WERI-Rb-1 (cell line): ENCODE measurements around the gene SCAMP5.

ENCODE experiments used
- DNase-seq: peaks from one replicate; pipeline ENCODE4 v3.0.0-alpha.2; 2020
- H3K27ac ChIP-seq: fragments of 250-450 bp; sonication (Bioruptor Pico); 2 replicates; pipeline ENCODE4 v1.5.1; 2020; ENCODE audit warnings: mild to moderate bottlenecking, moderate library complexity
- H3K27me3 ChIP-seq: fragments of 250-450 bp; sonication (Bioruptor Pico); 2 replicates; pipeline ENCODE4 v1.5.1; 2021; ENCODE audit warnings: mild to moderate bottlenecking, low read depth, moderate library complexity; ENCODE audit not compliant: insufficient read depth, severe bottlenecking
- H3K36me3 ChIP-seq: fragments of 250-450 bp; sonication (Bioruptor Pico); 2 replicates; pipeline ENCODE4 v1.5.1; 2020; ENCODE audit warnings: mild to moderate bottlenecking, moderate library complexity
- H3K4me3 ChIP-seq: 2 replicates; pipeline ENCODE4 v1.5.1; 2011; ENCODE audit warnings: low read depth, mild to moderate bottlenecking, control low read depth, low read length
- H3K9me3 ChIP-seq: fragments of 250-450 bp; sonication (Bioruptor Pico); 2 replicates; pipeline ENCODE4 v1.5.1; 2021; ENCODE audit warnings: mild to moderate bottlenecking, moderate library complexity; ENCODE audit not compliant: severe bottlenecking
- TF ChIP-seq, protein P1 (sequence below): IDR thresholded peaks from 2 replicates; pipeline ENCODE4 v1.5.1; 2011; ENCODE audit warnings: low read depth, mild to moderate bottlenecking, control low read depth, inconsistent platforms, low read length

Gene SCAMP5

DNA sequence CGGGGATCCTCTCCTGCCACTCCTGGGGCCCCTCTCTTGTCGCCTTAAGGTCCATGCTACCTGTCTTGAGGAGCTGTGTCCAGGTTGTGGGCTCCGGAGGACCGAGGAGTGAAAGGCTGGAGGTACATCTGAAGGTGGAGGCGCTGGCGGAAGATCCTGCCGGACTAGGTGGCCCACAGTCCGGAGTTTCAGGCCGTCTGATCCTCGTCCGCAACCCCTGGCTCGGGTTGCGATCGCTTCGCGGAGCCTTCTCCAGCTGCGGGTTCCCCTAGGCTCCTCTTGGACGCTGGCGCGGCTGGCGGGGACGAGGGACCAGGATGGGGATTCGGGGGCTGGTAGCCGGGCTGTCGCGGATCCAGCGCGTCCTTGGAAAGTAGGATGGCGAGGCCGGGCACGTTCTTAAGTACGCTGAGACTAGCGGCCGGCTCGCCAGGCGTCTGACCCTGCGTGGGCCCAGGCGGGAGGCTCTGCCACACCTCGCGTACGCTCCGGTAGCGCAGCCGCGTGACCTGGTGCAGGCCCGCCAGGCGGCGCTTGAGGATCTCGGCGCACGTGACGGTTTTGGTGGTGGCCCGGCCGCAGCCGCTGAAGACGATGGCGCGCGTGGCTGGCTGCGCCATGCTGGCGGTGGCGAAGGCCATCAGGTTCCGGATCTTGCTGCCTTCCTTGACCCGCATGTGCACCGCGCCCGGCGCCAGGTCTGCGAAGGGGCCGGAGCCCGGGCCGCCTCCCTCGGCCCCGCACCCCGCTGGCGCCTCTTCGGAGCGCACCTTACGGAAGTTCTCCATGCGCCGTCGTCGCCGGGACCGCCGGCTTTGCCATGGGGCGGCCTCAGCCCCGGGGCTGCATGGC, 39.3 kb upstream of the SCAMP5 start:
- H3K36me3 ChIP-seq, result no peaks in the 10 kb centered on the region
- DNase-seq, result no peak
- H3K4me3 ChIP-seq, result no peak overlapping the region
- H3K27me3 ChIP-seq, result no peaks in the 10 kb centered on the region
- TF ChIP-seq, protein P1, sequence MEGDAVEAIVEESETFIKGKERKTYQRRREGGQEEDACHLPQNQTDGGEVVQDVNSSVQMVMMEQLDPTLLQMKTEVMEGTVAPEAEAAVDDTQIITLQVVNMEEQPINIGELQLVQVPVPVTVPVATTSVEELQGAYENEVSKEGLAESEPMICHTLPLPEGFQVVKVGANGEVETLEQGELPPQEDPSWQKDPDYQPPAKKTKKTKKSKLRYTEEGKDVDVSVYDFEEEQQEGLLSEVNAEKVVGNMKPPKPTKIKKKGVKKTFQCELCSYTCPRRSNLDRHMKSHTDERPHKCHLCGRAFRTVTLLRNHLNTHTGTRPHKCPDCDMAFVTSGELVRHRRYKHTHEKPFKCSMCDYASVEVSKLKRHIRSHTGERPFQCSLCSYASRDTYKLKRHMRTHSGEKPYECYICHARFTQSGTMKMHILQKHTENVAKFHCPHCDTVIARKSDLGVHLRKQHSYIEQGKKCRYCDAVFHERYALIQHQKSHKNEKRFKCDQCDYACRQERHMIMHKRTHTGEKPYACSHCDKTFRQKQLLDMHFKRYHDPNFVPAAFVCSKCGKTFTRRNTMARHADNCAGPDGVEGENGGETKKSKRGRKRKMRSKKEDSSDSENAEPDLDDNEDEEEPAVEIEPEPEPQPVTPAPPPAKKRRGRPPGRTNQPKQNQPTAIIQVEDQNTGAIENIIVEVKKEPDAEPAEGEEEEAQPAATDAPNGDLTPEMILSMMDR, result no peak
- no peak overlapping the region; the same call in 1 of the 2 replicates for H3K27ac ChIP-seq
- H3K9me3 ChIP-seq, result no peaks in the 10 kb centered on the region

DNA sequence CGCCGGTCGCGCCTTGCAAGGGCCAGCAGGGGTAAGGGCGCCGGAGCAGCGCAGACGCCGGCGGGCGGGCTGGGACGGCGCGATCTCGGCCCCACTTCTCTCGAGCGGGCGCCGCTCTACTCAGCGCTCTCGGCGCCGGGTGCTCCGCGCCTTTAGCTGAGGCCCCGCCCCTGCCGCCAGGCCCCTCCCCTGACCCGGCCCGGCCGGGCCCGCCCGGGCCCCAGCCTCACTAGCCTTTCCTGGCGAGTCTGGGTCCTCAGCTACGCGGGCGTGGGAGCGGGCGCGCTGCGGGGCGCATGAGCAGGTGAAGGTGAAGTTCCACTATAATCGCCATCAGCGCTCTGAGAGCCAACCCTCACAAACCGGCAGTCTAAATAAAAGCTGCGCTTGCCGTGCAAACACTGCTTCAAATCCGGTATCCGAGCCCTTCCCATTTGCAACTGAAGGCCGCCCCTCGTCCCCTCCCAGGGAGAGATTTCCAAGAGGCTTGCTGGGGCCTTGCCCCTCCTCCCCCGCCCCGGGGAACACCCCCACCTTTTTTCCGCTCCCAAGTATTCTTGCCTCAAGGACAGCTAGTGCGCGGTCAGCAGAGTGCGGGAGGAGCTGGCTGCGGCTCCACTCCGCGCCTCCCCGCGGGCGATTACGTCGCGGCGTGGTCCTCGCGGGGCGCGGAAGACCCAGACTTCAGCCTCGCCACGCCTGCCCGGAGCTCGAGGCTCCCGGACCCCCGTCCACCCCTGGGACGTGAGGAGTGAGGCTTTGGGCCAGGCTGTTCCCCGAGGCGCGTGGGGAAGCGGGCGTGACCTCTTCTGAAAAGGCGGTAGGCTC, 38.5 kb upstream of the SCAMP5 start, which contains the start of gene RPP25:
TSS of gene RPP25 (minus strand) at position 125 of the 828 bp plus-strand sequence. CDS start 189 bp downstream, outside the sequence.
- TF ChIP-seq, protein P1, result no peak
- no peak for DNase-seq
- no peak within 1 kb of the TSS for H3K4me3 ChIP-seq

DNA sequence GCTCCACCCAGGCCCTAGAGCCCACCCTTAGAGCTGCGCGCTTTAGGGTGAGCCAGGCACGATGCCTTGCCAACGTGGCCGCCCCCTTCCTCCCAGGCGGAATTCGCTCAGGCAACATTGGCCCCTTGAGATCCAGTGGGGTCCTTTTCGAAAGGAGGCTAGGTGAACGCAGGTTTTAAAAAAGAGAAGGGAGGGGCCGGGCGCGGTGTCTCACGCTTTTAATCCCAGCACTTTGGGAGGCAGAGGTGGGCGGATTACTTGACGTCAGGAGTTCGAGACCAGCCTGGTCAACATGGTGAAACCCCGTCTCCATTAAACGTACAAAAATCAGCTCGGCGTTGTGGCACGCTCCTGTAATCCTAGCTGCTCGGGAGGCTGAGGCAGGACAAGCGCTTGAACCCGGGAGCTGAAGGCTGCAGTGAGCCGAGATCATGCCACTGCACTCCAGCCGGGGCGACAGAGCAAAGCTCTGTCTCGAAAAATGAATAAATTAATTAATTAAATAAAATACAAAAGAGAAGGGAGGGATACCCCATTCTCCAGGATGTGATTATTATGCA, 37.8 kb upstream of the SCAMP5 start:
- no peak overlapping the region for H3K27ac ChIP-seq
- no peaks in the 10 kb centered on the region for H3K36me3 ChIP-seq
- TF ChIP-seq, protein P1, result no peak
- no peaks in the 10 kb centered on the region for H3K9me3 ChIP-seq
- no peak overlapping the region for H3K4me3 ChIP-seq
- no peaks in the 10 kb centered on the region for H3K27me3 ChIP-seq
- no peak for DNase-seq

More for the DNA sequence above, 38.5 kb upstream of the SCAMP5 start, which contains the start of gene RPP25:
- Histone ChIP-seq H3K36me3 (no peaks in the 10 kb centered on the region), H3K27me3 (no peaks in the 10 kb centered on the region), H3K9me3 (no peaks in the 10 kb centered on the region), H3K27ac (no peak within 1 kb of the TSS; the same call in 1 of the 2 replicates)

DNA sequence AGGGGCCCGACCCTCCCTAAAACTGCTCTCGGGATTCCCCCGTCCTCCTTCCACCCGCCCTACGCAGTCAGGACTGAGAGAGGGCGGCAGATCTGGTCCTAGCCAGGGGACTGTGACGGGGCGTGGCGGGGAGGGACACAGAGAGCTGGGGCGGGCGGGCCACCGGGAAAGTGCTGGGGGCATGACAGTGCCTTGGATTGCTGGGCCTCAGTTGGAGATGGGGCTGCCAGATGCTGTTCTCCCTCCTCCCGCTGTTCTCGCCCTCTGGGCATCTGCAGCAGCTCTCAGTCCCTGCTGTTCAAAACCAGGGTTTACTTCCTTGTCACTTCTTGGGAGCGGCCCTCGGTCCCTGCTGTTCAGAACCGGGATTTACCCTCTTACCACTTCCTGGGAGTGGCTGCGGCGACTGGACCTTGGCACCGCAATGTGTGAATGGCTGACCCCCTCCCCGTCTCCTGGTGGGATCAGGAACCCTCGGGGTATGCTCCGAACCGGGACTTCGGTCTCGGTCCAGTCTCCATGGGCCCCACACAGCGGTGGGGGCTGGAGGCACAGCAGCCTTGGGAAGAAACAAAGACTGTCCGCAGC, 36.9 kb upstream of the SCAMP5 start:
- no peak overlapping the region for H3K4me3 ChIP-seq

DNA sequence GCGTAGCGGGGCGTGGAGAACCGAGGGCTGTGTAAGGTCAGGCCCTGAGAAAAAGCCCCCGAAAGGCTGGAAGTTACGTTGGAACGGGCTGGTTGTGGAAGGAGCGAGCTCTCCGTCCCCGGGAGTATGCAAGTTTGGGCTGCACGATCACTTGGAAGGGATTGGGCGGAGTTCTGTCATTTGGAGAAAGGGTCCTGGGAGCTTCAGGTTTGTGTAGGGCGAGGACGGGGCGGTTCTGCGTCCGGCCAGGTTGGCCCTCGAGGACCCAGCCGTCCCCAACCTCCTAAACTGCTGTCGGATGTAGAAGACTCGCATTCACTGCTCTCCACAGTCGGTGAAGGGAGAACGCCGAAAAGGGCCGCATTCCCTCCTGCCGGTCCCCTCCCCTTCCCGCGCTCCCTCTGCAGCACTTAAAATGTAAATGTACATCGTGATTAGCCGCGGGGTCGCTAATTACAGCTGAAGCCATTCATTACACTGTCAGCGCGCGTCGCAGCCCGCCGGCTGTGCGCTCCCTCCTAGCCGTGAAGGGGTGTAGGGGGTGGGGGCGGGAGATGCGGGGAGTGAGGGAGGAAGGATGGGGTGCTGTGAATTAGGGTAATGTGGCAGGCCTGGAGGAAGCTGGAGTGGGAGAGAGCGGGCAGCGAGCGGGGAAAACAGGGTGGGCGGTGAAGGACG, 36.3 kb upstream of the SCAMP5 start:
- Histone ChIP-seq H3K4me3 (no peak overlapping the region), H3K27me3 (no peaks in the 10 kb centered on the region), H3K9me3 (no peaks in the 10 kb centered on the region), H3K27ac (no peak overlapping the region), H3K36me3 (no peaks in the 10 kb centered on the region)
- no peak for DNase-seq
- TF ChIP-seq, protein P1, result no peak

More for the DNA sequence above, 36.9 kb upstream of the SCAMP5 start:
- TF ChIP-seq, protein P1, result no peak
- Histone ChIP-seq H3K27me3 (no peaks in the 10 kb centered on the region), H3K27ac (no peak overlapping the region), H3K9me3 (no peaks in the 10 kb centered on the region), H3K36me3 (no peaks in the 10 kb centered on the region)
- DNase-seq, result no peak
